ENCODE measurements around the gene HEG1.

The HEG1 gene

DNA sequence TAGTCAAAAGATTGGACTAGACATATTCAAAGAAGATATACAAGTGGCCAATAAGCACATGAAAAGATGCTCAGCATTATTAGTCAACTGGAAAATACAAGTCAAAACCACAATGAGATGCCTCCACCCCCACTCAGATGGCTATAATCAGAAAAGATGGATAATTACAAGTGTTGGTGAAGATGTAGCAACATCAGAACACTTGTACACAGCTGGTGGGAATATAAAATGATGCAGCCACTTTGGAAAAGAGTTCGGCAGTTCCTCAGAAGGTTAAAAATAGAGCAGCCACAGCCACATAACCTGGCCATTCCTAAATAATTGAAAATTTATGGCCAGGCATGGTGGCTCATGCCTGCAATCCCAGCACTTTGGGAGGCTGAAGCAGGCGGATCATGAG lies 38.4 kb downstream of the HEG1 start:
- TF ChIP-seq POLR2A (IDR thresholded peaks at IDR 0.05; ENCODE audit: extremely low read depth, insufficient read length): no peak
- TF ChIP-seq MYC (IDR thresholded peaks at IDR 0.05; ENCODE audit: low read depth, low read length): no peak
- TF ChIP-seq, protein P1, sequence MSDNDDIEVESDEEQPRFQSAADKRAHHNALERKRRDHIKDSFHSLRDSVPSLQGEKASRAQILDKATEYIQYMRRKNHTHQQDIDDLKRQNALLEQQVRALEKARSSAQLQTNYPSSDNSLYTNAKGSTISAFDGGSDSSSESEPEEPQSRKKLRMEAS (IDR thresholded peaks at IDR 0.05; ENCODE audit: low read depth, low read length): no peak
- TF ChIP-seq, protein P2, sequence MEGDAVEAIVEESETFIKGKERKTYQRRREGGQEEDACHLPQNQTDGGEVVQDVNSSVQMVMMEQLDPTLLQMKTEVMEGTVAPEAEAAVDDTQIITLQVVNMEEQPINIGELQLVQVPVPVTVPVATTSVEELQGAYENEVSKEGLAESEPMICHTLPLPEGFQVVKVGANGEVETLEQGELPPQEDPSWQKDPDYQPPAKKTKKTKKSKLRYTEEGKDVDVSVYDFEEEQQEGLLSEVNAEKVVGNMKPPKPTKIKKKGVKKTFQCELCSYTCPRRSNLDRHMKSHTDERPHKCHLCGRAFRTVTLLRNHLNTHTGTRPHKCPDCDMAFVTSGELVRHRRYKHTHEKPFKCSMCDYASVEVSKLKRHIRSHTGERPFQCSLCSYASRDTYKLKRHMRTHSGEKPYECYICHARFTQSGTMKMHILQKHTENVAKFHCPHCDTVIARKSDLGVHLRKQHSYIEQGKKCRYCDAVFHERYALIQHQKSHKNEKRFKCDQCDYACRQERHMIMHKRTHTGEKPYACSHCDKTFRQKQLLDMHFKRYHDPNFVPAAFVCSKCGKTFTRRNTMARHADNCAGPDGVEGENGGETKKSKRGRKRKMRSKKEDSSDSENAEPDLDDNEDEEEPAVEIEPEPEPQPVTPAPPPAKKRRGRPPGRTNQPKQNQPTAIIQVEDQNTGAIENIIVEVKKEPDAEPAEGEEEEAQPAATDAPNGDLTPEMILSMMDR (IDR thresholded peaks at IDR 0.05; ENCODE audit: low read depth, low read length): no peak
- no peak overlapping the region for H3K4me3 ChIP-seq (ENCODE audit: low read depth, low read length)

DNA sequence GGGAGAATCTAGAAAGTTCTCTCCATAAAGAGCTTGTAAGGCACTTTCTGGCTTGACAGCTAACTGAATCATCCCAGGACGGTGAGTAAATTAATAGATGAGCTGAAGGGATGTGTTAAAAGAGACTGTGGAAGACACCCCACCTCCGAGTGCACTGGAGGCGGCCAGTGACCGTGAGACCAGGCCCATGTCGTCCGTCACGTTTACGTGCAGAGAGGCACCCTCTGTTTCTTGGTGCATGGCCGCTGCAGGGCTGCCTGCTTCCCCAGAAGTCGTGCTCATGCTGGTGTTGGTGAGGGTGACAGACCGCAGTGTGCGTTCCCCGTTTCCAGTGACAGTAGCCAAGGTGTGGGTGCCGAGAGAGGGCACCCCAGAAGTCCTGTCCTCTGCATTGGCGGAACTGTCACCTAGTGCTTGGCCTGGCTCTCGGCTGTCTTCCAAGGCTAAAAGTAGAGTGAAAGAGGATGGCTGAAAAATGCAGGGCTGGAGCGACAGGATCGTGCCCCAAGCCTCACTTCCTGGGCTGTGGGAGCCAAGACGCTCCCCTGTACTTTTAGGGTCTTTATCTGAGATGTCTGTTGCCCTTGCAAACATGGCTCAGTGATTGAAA lies 41.1 kb downstream of the HEG1 start:
- H3K4me3 ChIP-seq (ENCODE audit: low read depth, low read length): no peak overlapping the region
- no peak for DNase-seq (ENCODE audit: low read depth)
- TF ChIP-seq MYC (IDR thresholded peaks at IDR 0.05; ENCODE audit: low read depth, low read length): no peak
- TF ChIP-seq, protein P1 (IDR thresholded peaks at IDR 0.05; ENCODE audit: low read depth, low read length): no peak
- no peak for TF ChIP-seq POLR2A (IDR thresholded peaks at IDR 0.05; ENCODE audit: extremely low read depth, insufficient read length)
- TF ChIP-seq, protein P2 (IDR thresholded peaks at IDR 0.05; ENCODE audit: low read depth, low read length): no peak

More for the DNA sequence above, 38.4 kb downstream of the HEG1 start:
- no peak for DNase-seq (ENCODE audit: low read depth)

- no peak overlapping the region for H3K4me3 ChIP-seq (ENCODE audit: low read depth, low read length)
- DNase-seq (ENCODE audit: low read depth): no peak
- TF ChIP-seq, protein P1 (IDR thresholded peaks at IDR 0.05; ENCODE audit: low read depth, low read length): no peak
- TF ChIP-seq MYC (IDR thresholded peaks at IDR 0.05; ENCODE audit: low read depth, low read length) (no peak), POLR2A (IDR thresholded peaks at IDR 0.05; ENCODE audit: extremely low read depth, insufficient read length) (no peak)
- TF ChIP-seq, protein P2 (IDR thresholded peaks at IDR 0.05; ENCODE audit: low read depth, low read length): no peak
Observed at GRCh38 chr3:125013095-125013494, 42.7 kb downstream of the HEG1 start.

- H3K4me3 ChIP-seq (ENCODE audit: low read depth, low read length): no peak overlapping the region
Observed at GRCh38 chr3:125011941-125012340, 43.9 kb downstream of the HEG1 start.

DNA sequence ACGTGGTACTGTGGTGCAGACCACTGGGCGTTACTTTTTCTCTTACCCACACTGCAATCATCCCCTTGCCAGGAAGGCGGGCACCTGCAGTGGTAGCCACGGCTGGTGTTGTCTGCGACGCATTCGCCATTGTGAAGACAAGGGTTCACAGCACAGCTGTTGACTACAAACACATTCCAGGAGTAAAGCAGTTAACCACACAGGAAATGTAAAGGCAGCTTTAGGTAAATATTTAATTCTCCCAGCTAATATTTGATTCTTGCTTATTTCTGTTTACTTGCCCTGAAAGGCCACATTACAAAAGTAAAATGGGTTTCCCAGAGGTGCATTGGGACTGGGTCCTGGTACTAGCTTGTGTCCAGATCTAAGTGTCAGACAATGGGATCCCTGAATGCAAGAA lies 45.4 kb downstream of the HEG1 start:
- no peak overlapping the region for H3K4me3 ChIP-seq (ENCODE audit: low read depth, low read length)
- DNase-seq (ENCODE audit: low read depth): no peak
- TF ChIP-seq MYC (IDR thresholded peaks at IDR 0.05; ENCODE audit: low read depth, low read length) (no peak), POLR2A (IDR thresholded peaks at IDR 0.05; ENCODE audit: extremely low read depth, insufficient read length) (no peak)
- TF ChIP-seq, protein P2 (IDR thresholded peaks at IDR 0.05; ENCODE audit: low read depth, low read length): no peak
- TF ChIP-seq, protein P1 (IDR thresholded peaks at IDR 0.05; ENCODE audit: low read depth, low read length): no peak

More at GRCh38 chr3:125011941-125012340, 43.9 kb downstream of the HEG1 start:
- TF ChIP-seq, protein P1 (IDR thresholded peaks at IDR 0.05; ENCODE audit: low read depth, low read length): no peak
- TF ChIP-seq, protein P2 (IDR thresholded peaks at IDR 0.05; ENCODE audit: low read depth, low read length): no peak
- TF ChIP-seq POLR2A (IDR thresholded peaks at IDR 0.05; ENCODE audit: extremely low read depth, insufficient read length) (no peak), MYC (IDR thresholded peaks at IDR 0.05; ENCODE audit: low read depth, low read length) (no peak)
- no peak for DNase-seq (ENCODE audit: low read depth)

Measured in NB4 (cell line).